Endothelial cell (in vitro differentiated cells): Measurements from ENCODE around the gene NUP62. TPM values are rescaled to one million over a fixed set of nuclear protein-coding genes. Genes with fewer than 3 reads are reported as not detected.
"Not testable (repeated sequence)": the region's sequence is repeated elsewhere in the genome, so short reads cannot be mapped to it uniquely, and the experiment has no call there.

Source experiments
- DNase-seq: peaks from one replicate; pipeline ENCODE4 v3.0.0; 2021; ENCODE audit warnings: low spot score
- H3K27ac Mint-ChIP-seq: one replicate; pipeline ENCODE4 v1.8.0; 2021; ENCODE audit warnings: mixed read lengths, inconsistent platforms; ENCODE audit not compliant: unreplicated experiment
- H3K27me3 Mint-ChIP-seq: one replicate; pipeline ENCODE4 v1.8.0; 2021; ENCODE audit warnings: mild to moderate bottlenecking, moderate library complexity, mixed read lengths, inconsistent platforms; ENCODE audit not compliant: unreplicated experiment
- H3K36me3 Mint-ChIP-seq: one replicate; pipeline ENCODE4 v1.8.0; 2021; ENCODE audit warnings: mild to moderate bottlenecking, low read depth, mixed read lengths, inconsistent platforms; ENCODE audit not compliant: unreplicated experiment
- H3K4me1 Mint-ChIP-seq: one replicate; pipeline ENCODE4 v1.8.0; 2021; ENCODE audit warnings: mild to moderate bottlenecking, mixed read lengths, inconsistent platforms; ENCODE audit not compliant: unreplicated experiment
- H3K4me3 Mint-ChIP-seq: one replicate; pipeline ENCODE4 v1.8.0; 2021; ENCODE audit warnings: mild to moderate bottlenecking, mixed read lengths, inconsistent platforms; ENCODE audit not compliant: unreplicated experiment
- H3K9me3 Mint-ChIP-seq: one replicate; pipeline ENCODE4 v1.8.0; 2021; ENCODE audit warnings: mixed read lengths, inconsistent platforms; ENCODE audit not compliant: unreplicated experiment
- total RNA-seq: library from RNA; stranded (reverse); fragmentation: NEBNext Ultra II Directional; extraction: Animal tissue kit (Norgen Biotek cat#: 25700); gene quantifications from one replicate; pipeline ENCODE4 v1.2.1, GENCODE V29; 2021; ENCODE audit not compliant: unreplicated experiment
- TF ChIP-seq, protein P1 (sequence below): fragments of 200-600 bp; sonication (generic); IDR thresholded peaks from one replicate; pipeline ENCODE4 v1.5.0; 2021; ENCODE audit warnings: antibody characterized with exemption; ENCODE audit not compliant: unreplicated experiment

Gene NUP62
- total RNA-seq, 1 donor from 2014 or later = 60.9 TPM

DNA sequence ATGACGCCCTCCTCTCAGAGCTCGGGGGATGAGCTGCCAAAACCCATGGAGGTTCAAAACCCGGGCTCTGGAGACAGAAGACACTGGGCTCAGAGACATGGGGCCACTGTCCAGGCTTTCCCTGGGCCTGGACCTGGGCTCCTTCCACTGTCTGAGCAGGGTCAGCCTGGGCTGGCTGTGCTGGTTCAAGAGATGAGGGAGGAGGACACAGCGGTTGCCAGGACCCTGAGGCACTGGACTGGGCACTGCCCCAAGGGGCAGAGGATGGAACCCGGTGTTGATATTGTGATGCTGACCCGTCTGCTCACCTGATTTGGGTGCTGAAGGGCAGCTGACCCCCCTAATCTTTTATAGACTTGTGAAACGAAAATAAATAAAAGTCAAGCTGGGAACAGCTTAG lies 45.7 kb upstream of the NUP62 start:
- DNase-seq = no peak
- Mint-ChIP-seq H3K9me3 (no peaks in the 10 kb centered on the region), H3K27ac (no peak overlapping the region), H3K27me3 (peaks cover 4% of the 10 kb centered on the region), H3K4me1 (no peaks in the 10 kb centered on the region), H3K36me3 (peaks cover 5% of the 10 kb centered on the region), H3K4me3 (no peak overlapping the region)
- TF ChIP-seq, protein P1, sequence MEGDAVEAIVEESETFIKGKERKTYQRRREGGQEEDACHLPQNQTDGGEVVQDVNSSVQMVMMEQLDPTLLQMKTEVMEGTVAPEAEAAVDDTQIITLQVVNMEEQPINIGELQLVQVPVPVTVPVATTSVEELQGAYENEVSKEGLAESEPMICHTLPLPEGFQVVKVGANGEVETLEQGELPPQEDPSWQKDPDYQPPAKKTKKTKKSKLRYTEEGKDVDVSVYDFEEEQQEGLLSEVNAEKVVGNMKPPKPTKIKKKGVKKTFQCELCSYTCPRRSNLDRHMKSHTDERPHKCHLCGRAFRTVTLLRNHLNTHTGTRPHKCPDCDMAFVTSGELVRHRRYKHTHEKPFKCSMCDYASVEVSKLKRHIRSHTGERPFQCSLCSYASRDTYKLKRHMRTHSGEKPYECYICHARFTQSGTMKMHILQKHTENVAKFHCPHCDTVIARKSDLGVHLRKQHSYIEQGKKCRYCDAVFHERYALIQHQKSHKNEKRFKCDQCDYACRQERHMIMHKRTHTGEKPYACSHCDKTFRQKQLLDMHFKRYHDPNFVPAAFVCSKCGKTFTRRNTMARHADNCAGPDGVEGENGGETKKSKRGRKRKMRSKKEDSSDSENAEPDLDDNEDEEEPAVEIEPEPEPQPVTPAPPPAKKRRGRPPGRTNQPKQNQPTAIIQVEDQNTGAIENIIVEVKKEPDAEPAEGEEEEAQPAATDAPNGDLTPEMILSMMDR = no peak

DNA sequence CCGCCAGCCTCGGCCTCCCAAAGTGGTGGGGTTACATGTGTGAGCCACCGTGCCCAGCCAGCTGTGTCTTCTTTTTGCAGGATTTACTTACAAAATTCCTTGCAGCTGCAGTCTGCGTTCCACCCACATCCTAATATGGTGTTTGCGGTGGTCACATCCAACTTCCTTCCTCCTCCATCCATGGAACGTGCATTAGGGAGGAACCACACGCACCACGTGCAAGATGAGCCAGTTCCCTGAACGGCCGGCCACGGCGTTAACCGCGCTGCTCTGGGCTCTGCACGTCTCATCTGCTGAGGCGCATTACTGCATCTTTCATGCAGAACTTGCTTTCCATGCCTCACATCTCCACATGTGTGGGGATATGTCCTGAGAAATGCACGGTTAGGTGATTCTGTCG lies 44.7 kb upstream of the NUP62 start:
- no peak overlapping the region for H3K27ac Mint-ChIP-seq
- H3K4me1 Mint-ChIP-seq = no peaks in the 10 kb centered on the region
- no peaks in the 10 kb centered on the region for H3K9me3 Mint-ChIP-seq
- H3K27me3 Mint-ChIP-seq = peaks cover 5% of the 10 kb centered on the region
- peaks cover 5% of the 10 kb centered on the region for H3K36me3 Mint-ChIP-seq
- TF ChIP-seq, protein P1 = no peak
- no peak for DNase-seq
- H3K4me3 Mint-ChIP-seq = no peak overlapping the region

DNA sequence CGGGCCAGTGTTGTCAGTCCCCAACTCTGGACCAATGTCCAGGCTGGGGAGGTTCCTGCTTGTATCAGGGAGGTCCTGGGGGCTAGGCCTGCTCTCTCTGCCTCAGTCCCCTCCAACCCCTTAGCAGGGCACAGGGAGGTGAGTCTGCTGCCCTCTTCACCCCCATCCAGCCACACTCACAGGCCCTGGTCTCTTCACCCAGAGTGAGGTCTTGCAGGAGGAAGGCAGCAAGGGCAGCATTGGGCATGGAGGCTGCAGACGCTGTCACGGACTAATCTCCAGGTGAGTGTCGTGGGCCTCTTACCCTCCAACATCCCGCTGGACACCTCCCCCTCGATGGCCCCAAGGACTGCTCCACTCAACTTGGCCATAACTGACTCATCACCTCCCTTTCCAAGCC lies 43.5 kb upstream of the NUP62 start:
- Mint-ChIP-seq H3K27me3 (peaks cover 8% of the 10 kb centered on the region), H3K4me1 (no peaks in the 10 kb centered on the region), H3K4me3 (no peak overlapping the region), H3K36me3 (peaks cover 5% of the 10 kb centered on the region), H3K27ac (no peak overlapping the region), H3K9me3 (no peaks in the 10 kb centered on the region)
- DNase-seq = no peak
- TF ChIP-seq, protein P1 = no peak

DNA sequence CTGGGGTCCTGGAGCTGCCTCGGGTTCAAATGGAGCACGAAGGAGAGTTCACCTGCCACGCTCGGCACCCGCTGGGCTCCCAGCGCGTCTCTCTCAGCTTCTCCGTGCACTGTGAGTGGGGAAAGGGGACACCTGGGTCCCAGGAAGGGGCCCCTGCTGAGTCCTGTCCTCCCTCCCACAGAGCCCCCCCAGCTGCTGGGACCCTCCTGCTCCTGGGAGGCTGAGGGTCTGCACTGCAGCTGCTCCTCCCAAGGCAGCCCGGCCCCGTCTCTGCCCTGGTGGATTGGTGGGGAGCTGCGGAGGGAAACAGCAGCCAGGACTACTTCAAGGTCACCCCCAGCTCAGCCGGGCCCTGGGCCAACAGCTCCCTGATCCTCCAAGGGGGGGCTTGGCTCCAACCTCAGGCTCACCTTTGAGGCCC lies 42.7 kb upstream of the NUP62 start:
- no peaks in the 10 kb centered on the region for H3K9me3 Mint-ChIP-seq
- H3K4me1 Mint-ChIP-seq = no peaks in the 10 kb centered on the region
- H3K4me3 Mint-ChIP-seq = no peak overlapping the region
- DNase-seq = no peak
- no peak overlapping the region for H3K27ac Mint-ChIP-seq
- peaks cover 5% of the 10 kb centered on the region for H3K36me3 Mint-ChIP-seq
- TF ChIP-seq, protein P1 = no peak
- peaks cover 8% of the 10 kb centered on the region for H3K27me3 Mint-ChIP-seq

DNA sequence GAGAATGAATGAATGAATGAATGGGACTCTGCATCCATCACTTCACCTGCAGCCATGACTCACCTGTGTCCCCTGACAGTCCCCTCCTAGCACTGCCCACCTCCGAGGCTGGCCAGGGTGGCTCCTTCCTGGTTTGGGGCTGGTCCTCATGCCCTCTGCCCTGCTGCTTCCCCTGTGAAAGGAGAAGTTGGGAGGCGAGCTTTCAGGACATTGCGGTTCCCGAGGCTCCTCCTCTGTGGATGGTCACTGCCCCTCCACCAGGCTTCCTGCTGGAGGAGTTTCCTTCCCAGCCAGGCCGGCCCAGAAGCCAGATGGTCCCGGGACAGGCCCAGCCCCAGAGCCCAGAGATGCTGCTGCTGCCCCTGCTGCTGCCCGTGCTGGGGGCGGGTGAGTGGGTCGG lies 40.1 kb upstream of the NUP62 start:
- H3K9me3 Mint-ChIP-seq, H3K36me3 Mint-ChIP-seq, H3K27ac Mint-ChIP-seq, H3K4me1 Mint-ChIP-seq, DNase-seq, H3K4me3 Mint-ChIP-seq: not testable (repeated sequence)
- peaks cover 11% of the 10 kb centered on the region for H3K27me3 Mint-ChIP-seq
